ENCODE data around the gene AGPAT3.
"Not testable (repeated sequence)": the region's sequence is repeated elsewhere in the genome, so short reads cannot be mapped to it uniquely, and the experiment has no call there.

Gene AGPAT3

DNA sequence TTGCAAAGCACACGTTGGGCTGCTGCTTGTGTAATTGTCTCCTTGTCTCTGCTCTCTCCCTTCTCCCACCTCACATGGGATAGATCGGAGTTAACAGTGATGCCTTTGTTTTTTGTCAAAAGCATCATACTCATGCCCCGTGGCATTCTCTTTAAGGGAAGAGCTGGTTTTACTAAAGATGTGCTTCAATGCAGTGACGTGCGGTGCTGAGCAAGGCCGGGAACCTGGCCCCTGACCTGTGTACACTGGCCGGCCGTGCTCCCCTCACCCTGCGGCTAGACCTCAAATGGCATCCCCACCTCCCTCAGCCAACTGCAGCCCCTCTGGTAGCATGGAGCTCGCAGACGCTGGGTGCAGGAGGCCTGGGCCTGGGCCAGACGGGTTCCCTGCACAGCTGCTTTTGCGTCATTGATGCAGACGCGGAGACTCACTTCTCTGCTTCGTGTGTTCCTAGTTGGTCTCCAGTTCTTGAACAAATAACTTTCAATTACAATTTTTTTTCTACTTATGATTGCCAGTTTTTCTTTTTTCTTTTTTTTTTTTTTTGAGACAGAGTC is 19.9 kb downstream of the AGPAT3 start:
- DNase-seq, result no peak

GRCh38 chr21:43885721-43886120 is 20.7 kb downstream of the AGPAT3 start:
- no peak for DNase-seq

GRCh38 chr21:43886565-43886964 is 21.5 kb downstream of the AGPAT3 start:
- no peak for DNase-seq

DNA sequence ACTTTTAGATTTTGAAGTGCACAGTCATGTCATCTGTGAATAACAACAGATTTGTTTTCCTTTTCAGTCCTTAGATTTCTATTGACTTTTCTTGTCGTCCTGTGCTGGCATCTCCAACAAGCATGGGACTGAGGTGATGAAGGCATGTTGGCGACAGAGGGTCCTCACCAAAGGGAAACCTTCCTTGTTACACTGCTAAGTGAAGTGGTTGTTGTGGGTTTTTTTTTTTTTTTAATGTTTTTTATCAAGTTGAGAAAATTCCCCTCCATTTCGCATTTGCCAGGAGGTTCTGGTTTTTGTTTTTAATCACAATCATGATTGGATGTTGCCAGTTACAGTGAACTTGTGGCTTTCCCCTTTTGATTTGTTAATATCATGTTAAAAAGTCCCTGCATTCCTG is 24.0 kb downstream of the AGPAT3 start:
- DNase-seq, result no peak

GRCh38 chr21:43890042-43890441 is 25.0 kb downstream of the AGPAT3 start:
- DNase-seq, result no peak

DNA sequence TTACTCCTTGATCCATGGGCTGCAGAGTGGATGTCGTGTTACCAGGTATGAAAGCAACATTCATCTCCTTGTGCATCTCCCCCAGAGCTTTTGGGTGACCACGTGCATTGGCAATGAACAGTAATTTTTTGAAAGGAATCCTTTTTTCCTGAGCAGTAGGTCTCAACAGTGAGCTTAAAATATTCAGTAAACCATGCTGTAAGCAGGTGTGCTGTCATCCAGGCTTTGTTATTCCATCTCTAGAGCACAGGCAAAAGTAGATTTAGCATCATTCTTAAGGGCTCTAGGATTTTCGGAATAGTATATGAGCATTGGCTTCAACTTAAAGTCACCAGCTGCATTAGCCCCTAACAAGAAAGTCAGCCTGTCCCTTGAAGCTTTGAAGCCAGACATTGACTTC is 27.3 kb downstream of the AGPAT3 start:
- no peak for DNase-seq

DNA sequence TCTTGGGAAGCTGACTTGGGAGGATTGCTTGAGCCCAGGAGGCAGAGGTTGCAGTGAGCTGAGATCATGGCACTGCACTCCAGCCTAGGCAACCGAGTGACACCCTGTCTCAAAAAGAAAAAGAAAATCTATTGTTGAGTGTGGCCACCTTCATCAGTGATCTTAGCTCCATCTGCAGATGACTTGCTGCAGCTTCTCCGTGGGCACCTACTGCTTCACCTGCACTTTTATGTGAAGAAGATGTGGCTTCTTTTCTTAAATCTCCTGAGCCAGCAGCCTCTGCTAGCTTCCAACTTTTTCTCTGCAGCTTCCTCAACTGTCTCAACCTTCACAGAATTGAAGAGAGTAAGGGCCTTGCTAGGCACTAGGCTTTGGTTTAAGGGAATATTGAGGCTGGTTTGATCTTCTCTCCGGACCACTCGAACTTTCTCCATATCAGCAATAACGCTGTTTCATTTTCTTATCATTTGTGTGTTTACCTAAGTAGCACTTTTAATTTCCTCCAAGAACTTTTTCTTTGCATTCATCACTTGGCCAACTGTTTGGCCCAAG is 28.0 kb downstream of the AGPAT3 start:
- DNase-seq, result no peak

- peak; percentile 31 for DNase-seq
These were observed 28.6 kb downstream of the AGPAT3 start for GRCh38 chr21:43893536-43894205.

- no peak for DNase-seq
These were observed 29.2 kb downstream of the AGPAT3 start for GRCh38 chr21:43894206-43894577.

GRCh38 chr21:43895196-43895595 is 30.2 kb downstream of the AGPAT3 start:
- no peak for DNase-seq

DNA sequence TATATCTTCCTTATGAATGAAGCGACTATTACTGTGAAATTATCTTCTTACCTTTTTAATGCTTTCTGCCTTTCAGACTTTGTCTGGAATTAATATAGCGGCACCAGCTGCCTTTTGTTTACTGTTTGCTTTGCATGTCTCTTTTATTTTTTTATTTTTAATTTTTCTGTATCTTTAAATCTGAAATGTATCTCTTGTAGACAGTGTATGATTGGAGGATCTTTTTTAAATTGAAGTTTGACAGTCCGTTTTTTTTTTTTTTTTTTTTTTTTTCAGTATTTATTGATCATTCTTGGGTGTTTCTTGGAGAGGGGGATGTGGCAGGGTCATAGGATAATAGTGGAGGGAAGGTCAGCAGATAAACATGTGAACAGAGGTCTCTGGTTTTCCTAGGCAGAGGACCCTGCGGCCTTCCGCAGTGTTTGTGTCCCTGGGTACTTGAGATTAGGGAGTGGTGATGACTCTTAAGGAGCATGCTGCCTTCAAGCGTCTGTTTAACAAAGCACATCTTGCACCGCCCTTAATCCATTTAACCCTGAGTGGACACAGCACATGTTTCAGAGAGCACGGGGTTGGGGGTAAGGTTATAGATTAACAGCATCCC is 31.8 kb downstream of the AGPAT3 start:
- DNase-seq, result not testable (repeated sequence)

- no peak for DNase-seq
These were observed 34.5 kb downstream of the AGPAT3 start for GRCh38 chr21:43899307-43900077.

- no peak for DNase-seq
These were observed 35.0 kb downstream of the AGPAT3 start for GRCh38 chr21:43900078-43900385.

- DNase-seq, result no peak
These were observed 35.7 kb downstream of the AGPAT3 start for GRCh38 chr21:43900690-43901089.

DNA sequence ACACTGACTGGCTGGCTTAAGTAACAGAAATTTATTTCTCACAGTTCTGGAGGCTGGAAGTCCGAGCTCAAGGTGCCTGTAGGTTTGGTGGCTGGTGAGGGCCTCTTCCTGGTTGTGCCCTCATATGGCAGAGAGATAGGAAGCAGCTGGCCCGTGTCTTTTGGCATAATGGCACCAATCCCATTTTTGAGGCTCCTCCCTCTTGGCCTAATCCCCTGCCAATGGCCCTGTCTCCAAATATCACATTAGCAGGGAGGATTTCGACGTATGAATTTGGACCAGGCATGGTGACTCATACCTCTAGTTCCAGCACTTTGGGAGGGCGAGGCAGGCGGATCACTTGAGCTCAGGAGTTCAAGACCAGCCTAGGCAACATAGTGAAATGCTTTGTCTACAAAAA is 37.4 kb downstream of the AGPAT3 start:
- DNase-seq, result no peak

- DNase-seq, result no peak
These were observed 38.5 kb downstream of the AGPAT3 start for GRCh38 chr21:43903451-43904091.

GRCh38 chr21:43904331-43904781 is 39.3 kb downstream of the AGPAT3 start:
- no peak for DNase-seq

GRCh38 chr21:43905726-43906455 is 40.9 kb downstream of the AGPAT3 start:
- no peak for DNase-seq

DNA sequence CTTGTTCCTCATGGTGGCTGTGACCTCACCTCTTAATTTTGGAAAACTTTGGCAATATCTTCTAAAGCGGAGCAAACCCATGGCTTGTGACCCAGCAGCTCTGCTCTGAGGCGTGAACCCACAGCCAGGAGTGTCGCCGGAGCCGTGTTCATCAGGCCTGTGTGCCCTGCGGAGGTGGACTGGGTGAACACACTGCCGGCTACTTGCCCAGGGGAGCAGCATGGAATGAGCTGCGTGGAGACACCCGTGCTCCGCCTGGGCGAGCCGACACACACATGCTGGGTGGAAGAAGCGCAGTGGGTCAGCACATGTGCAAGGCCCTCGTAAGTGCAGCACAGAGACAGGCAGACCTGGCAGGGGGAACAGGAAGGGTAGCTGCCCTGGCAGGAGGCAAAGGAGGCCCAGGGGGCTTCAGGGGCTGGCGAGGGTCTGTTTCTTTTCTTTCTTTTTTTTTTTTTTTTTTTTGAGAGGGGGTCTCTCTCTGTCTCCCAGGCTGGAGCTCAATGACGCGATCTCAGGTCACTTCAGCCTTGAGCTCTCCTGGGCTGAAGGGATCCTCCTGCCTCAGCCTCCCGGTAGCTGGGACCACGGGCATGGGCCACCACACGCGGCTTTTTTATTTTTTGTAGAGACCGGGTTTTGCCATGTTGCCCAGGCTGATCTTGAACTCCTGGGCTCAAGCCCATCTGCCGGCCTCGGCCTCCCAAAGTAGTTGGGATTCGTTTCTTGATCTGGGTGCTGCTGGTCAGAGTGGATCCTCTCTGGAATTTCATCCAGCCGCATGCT is 41.8 kb downstream of the AGPAT3 start:
- no peak for DNase-seq

- no peak for DNase-seq
These were observed 42.7 kb downstream of the AGPAT3 start for GRCh38 chr21:43907751-43908150.

DNA sequence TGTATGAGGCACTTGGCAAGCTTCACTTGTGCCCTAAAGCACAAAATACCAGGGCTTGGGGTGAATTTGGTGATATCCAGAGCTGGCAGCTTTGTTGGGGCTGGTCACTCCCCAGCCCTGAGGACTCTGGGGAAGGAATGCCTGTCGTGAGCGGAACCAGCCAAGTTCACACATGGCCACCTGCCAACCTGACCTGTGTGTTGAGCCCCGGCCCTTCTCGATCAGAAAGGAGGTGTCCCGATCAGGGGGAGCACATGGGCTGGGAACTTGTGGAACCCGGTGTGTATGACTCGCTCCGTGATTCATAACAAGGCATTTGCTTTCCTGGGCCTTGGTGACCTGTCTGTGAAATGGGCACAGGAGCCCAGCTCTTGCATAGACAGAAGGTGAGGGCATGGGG is 43.1 kb downstream of the AGPAT3 start:
- DNase-seq, result no peak
